ENCODE measurements around the gene PLXND1.
A peak's percentile ranks its signal among the peaks of the same experiment; 100 is the strongest.

Gene PLXND1

DNA sequence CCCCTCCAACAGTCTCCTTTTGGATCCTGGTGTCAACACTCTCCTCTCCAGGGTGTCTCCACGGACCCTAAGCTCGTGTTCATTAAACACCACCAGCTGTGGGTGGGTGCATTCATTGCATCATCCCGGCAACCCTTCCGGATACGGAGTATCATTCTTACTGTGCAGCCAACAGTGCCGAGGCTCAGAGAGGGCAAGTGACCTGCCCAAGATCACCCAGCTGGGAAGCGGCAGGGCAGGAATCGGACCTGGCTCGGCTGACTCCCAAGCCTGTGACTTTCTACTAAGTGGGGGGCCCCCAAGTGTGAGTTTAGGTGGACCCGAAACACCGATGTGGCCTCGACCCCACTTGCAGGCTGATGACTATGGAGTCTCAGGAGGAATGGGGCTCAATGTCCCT is 43.1 kb downstream of the PLXND1 start:
- no peak for DNase-seq (ENCODE audit: low spot score)

DNA sequence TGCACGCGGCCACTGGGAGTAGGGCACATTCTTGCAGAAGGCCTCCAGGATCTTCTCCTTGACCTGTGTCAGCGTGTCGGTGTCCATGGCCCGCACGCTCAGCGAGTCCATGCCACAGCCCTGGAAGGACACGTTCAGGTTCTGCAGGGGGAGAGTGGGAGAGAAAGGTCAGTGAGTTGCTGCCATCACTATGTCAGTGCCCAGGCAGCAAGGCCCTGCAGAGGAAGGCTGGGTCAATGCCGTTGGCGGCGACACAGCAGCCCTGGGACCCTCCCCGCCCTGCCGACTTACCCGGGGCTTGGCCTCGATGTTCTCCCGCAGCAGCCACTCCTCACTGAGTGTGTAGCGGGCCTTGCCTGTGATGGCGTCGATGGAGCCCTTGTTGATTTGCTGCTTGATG is 43.7 kb downstream of the PLXND1 start:
- DNase-seq (ENCODE audit: low spot score): no peak

DNA sequence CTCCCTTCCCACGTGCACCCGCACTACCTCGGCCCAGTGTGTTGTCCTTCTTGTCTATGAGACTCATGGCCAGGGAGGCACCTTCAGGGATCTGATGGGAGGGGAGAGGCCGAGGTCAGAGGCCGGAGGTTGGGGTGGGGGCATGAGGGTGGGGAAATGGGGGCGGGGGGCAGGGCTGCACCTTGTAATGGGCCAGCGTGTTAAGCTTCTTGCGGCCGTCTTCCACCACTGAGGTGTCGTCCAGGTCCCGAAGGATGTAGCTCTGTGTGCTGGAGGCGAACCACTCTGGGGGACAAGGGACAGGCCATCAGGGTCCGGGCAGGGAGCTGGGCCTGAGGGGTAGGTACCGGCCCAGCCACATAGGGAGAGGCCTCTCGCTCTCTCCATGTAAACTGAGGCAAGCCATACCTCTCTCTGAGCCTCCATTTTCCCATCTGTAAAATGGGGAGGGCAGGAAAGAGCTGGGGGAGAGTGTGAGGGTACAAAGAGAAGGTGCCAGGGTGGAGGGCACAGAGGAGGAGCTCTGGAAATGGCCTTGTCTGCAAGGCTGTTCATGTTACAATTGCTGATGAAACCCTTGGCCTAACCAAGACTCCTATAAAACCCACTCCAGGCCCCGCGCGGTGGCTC is 44.7 kb downstream of the PLXND1 start:
- no peak for DNase-seq (ENCODE audit: low spot score)

DNA sequence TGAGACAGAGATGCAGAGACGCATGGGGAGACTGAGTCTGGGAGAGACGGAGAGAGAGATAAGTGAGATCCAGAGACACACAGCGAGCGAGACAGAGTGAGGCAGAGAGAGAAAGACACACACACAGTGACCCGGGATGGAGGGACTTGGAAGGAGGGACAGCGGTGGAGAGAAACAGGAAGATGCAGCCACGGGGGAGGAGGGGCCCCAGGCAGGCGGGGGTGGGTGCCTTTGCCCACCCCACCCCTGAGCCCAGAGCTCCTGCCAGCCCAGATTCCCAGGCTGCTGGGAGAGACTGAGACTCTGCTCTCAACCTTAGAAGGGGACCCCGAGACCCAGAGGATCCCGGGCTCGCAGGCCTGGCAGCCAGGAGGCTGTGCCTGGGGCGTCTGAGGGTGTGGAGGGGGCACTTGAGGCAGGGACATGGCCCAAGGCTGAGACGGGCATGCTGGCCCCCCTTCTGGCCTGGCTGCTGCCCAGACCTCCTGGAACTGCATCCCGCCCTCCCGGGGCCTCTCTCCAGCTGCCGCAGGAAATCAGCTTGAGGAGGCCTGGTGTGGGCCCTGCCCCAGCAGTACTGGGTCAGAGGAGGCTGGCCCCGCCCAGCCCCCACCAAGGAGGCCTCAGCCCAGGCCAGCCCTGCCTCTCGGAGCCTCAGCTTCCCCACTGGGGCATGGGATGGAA is 45.4 kb downstream of the PLXND1 start:
- peak; percentile 96 for DNase-seq (ENCODE audit: low spot score)

DNA sequence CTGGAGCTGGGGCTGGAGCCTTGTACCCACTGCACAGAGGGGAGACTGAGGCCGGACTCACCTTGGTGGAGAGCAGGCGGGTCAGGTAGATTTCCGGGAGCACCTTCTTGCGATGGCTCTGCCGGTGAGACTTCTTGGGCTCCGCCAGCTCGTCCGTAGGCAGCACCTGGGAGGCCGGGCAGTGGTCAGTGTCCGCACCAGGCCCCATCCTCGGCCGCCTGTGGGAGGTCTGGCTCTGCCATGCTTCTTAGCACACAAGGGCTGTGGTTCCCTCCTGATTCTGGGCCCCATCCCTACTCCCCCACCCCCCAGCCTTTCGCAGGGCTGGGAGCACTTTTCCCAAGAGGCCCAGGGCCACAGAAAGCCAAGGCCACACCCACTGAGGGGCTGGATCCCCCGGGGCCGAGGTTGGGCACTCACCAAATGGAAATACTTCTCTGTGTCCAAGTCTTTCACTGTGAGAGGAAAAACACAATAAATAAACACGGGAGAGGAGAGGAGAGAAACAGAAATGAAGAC is 46.1 kb downstream of the PLXND1 start:
- DNase-seq (ENCODE audit: low spot score): peak; percentile 93

DNA sequence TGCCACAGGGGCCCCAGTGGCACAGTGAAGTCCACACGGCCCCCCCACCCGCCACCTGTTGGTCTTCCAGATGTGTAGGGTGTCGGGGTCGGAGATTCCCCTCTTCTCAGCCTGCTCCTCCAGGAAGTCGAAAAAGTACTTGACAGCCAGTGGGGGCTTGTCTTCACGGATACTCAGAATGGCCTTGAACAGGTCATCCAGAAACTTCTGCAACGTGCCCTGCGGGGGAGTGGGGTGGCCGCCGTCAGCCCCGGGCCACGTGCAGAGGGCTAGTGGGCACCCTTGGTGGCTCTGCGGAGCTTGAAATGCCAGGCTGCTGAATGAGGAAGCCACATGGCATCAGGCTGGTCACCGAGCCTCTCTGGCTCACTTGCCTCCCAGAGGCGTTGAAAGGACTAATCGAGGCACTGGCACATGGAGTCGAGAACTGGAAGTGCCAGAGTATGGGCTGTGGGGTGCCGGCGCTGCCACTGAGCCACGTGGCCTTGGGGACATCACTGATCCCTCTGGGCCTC is 46.9 kb downstream of the PLXND1 start:
- no peak for DNase-seq (ENCODE audit: low spot score)

DNA sequence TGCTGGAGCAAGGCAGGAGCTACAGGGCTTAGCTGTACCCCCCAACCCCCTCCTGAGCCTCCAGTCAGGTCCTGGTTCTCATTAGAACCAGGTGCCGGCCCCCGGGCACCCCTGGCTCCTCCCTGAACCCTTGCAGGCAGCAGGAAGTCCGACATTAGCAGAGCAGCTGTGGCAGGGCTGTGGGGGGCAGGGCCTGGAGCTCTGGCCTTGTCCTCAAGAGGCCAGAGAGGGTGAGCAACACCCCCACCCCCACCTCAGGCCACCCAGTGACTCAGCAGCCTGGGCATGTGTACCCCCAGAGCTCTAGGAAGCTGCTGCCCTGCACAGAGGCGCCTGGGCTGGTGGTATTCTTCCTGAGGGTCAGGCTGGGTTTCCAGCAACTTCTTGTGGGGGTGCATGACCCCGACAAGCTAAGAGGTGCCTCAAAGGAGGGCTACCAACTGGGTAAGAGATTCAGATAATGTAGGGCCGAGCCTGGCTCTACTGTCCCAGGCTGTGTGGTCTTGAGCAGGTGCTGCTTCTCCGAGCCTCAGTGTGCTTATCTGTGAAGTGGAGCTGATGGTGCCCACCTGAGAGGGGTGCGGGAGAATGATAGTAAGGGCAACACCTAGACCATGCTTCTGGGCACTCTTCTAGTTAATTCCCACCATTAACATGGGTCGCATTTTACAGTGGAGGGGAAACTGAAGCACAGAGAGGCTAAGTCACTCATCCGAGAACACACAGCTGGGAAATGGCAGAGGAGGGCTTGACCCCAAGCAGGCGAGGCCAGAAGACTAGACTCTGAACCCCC is 47.5 kb downstream of the PLXND1 start:
- peak; percentile 94 for DNase-seq (ENCODE audit: low spot score)

DNA sequence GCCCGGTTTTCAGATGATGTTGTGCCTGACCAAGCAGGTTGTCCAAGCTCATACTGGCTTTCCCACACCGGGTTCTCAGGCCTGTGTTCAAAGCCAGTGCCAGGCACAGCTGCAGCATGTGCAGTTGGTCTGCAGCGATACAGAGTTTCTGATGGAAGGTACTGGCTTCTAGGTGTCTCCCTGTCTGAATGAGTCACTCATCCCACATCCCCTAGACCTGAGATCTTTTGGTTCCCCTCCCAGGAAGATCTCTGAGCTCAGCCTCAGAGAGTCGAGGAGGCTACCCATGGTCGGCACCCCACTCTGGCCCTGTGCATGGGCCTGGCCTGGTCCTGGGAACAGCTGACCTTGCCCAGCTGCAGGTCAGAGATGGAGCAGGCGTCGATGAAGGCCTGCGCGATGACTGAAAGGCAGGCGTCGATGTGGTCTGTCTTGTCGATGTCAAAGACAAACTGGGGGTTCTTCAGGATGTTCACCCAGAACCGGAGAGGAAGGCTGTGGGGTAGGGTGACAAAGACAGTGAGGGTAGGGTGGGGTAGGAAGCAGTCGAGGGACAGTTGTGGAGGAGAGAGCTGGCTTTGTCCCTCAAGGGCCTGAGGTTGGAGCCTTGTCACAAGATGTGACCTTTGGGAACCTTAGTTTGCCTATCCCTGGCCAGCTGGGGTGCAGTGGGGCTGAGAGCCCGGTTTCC is 48.2 kb downstream of the PLXND1 start:
- no peak for DNase-seq (ENCODE audit: low spot score)

DNA sequence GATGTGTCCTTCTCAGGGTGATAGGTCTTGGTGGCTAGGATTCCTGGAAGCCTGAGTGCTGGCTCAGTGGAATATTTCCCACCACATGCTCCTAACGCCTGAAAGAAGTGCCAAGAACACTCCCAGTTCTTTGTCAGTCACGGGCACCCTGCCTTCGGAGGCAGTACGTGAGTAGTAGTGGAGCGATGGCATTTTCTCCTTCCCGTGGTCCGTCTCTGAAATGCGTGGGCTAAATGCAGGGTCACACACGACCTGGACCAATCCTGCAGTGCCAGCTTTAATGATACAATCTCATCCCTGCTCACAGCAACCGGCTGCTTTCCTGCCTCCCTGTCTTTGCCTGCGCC is 49.0 kb downstream of the PLXND1 start:
- no peak for DNase-seq (ENCODE audit: low spot score)

DNA sequence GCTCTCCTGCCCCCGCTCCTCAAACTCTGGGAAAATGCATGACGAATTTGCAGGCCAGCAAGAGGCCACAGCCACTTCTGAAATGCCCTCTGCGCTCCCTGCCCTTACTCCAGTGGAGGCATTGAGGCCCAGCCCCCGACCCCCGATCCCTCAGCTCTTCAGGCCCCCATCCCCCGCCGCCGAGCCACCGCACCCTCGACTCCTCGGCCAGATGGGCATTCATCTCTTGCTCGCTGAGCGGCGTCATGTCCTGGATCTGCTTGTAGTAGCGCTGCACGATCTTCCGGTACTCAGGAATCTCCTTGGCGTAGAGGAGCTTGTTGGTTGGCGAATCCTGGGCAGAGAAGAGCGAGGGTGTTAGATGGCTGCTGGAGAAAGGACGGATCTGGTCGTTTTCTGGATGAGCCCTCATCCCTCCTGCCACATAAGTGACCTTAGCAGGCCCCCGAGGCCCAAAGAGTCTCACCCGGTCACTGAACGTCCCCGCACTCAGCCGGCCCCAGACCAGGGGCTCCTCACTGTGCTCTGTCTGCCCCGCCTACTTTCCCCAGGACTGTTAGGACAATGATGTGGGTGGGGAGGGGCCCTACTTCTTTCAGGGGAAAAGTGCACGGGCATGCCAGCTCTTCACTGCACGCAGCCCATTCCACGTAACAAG is 49.5 kb downstream of the PLXND1 start:
- DNase-seq (ENCODE audit: low spot score): no peak

DNA sequence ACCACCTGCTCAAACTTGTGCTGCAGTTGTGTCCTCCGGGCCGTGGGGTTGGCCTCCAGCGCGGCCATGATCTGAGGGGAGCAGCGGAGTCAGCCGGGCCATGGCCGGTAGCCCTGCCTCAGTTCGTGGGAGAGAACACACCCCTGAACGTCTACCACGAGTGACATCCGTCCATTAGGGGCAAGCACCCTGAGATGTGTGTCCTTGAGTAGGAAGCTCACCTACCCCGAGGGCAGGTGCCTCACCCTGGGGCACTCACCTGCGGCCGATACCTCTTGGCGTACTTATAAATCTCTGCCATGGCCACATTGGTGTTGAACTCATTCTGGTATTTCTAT is 50.1 kb downstream of the PLXND1 start:
- no peak for DNase-seq (ENCODE audit: low spot score)

DNA sequence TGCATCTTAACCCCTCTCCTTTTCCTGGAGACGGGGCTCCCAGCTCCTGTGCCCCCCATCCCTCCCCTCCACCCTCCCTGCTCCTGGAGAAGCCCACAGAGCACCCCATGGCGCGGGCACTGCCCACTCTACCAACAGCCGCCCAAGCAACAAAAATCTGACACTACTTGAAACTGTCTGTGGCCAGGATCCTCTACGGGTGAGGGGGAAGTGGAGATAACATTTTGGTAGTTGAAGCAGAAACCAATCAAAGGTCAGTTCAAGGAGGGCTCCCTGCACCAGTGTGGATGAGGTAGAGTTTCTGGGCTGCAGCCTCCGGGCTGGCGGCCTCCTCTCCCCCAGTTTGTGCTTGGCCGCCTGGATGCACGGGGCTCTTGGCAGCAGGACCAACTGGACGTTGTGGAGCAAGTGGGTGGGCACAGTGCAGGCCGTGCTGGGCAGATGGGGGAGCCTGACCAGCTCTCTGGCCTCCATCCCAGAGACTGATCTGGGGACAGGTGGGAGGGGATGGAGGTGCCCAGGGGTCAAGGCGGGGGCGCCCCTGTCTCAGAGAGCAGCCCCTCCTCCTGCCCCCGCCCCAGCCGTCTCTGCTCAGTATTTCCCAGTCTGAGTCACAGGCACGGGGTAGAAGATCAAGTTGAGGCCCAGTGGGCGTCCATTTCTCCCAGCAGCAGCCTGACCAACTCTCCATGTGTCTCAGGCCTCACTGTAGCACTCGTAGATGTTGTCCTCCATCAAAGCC is 50.7 kb downstream of the PLXND1 start:
- DNase-seq (ENCODE audit: low spot score): no peak

DNA sequence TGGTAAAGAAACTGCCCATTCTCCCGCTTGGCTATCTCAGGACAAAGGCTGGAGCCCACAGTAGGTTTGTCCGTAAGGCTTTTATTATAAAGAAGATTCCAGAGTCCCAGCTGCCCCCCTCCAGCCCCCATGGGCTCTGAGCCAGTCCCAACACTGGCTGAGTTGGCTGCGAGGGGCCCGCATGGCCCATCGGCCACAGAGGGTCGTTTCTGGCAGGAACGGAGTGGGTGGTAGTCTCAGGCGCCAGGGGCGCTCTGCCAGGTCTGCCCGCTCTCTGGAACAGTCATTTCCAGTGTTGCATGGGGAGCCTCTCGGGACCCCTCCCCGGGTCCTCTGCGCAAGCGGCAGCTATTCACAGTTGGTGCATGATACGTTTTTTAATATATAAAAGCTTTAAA is 51.3 kb downstream of the PLXND1 start:
- DNase-seq (ENCODE audit: low spot score): no peak

DNA sequence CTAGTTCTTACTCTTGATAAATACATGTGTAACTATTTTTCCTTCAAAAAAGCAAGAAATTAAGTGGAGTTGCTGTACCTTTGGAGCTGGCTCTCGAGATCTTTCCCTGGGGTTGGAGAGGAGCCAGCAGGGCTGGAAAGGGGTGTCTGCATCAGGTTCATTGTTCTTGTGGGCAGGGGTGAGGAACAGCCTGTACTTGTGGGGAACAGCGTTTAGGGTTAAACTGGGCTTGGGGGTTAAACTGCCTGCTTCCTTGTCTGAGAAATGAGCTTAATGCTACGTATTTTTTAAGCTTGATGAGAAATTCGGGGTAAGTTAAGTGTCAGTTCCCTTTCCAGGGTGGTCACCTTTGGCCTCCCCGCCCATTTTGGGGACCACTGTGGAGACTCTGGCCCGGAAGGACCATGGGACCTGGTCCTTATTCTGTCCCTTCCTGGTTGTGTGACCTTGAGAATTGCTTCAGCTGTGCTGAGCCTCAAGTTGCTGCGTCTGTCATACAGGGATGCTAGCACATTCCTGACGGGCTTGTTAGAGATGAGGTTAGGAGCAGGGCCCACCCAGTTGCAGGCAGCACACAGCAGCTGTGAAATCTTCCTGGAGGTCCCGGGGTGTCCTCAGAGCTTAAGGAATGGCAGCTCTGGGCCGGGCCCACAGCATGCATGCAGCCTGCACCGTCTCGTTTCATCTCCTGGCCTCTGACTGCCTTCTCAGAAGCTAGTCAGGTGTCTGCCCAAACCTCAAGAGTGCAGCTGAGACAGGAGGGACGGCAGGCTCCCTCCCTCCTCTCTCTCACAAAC is 51.9 kb downstream of the PLXND1 start:
- no peak for DNase-seq (ENCODE audit: low spot score)

DNA sequence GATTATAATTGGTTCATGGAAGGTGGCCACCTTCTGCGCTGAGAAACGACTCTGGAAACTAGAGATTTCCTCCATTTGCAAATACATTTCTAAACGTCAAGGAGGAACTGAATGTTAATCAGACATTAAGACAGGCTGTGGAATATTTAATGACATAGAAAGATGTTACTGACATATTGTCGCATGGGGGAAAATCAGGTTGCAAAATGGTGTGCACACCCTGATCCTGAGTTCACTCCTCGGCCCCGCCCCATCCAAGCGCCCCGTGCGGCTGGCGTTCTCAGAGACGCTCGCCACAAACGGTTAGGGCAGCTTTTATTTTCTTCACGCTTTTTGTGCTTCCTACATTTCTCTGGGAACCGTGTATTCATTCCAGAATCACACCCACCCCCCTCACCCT is 52.8 kb downstream of the PLXND1 start:
- DNase-seq (ENCODE audit: low spot score): no peak

DNA sequence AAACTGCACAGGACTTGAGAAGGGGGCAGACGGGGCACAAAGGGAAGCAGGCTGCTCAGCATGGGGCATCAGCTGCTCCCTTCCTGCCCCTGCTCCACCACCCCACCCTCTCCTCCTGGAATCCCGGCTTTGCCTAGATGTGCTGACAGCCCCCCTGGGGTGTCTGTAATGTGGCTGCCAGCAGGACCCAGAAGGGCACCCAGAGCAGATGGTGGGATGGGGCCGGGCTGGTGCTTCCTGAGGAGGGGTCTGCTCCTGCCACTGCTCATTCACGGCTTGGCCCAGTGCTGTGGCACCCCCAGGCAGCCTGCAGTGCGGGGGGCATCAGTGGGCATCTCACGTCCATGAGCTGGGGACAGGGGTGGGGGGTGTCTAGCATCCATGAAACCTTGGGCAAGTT is 53.3 kb downstream of the PLXND1 start:
- DNase-seq (ENCODE audit: low spot score): no peak

DNA sequence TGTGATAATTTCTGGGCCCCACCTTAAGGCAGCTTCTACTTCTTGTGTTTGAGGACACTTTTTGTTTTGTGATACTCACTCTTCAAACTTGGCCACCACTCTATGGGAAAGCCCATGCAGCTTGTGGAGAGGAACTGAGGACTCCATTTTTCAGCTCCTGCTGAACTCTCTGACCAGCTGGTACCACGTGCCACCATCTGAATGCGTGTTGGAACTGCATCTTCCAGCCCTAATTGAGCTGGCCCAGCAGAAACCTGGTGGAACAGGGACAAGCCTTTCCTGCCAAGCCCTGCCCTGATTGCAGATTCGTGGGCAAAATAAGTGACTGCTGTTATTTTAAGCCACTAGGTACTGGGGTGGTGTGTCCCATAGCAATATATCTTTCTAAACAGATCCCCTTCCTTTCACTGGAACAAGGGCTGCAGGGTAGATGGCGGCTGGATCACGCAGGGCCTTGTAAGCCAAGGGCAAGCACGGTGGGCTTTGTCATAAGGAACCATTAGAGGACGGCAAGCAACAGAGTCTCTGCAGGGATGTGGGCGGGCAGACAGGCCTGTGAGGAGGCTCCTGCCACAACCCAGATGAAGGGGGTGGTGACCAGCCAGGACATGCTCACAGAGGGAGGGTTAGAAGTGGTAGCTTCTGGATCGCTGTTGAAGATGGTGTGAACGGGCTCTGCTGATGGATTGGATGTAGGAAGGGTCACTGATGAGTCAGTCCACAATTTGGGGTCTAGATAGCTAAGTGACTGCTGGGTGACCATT is 54.0 kb downstream of the PLXND1 start:
- no peak for DNase-seq (ENCODE audit: low spot score)

DNA sequence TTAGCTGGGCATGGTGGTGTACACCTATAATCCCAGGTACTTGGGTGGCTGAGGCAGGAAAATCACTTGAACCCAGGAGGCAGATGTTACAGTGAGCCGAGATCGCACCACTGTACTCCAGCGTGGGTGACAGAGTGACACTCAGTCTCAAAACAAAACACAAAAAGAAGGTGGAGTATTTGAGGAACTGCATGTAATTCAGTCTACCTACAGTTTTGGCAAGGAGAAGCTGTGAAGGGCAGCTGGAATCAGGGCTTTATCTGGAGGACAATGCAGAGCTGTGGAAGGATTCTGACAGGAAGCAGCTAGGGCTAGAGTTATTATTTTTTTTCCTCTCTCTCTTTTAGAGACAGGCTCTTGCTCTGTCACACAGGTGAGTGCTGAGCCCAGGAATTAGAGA is 56.7 kb downstream of the PLXND1 start:
- no peak for DNase-seq (ENCODE audit: low spot score)

DNA sequence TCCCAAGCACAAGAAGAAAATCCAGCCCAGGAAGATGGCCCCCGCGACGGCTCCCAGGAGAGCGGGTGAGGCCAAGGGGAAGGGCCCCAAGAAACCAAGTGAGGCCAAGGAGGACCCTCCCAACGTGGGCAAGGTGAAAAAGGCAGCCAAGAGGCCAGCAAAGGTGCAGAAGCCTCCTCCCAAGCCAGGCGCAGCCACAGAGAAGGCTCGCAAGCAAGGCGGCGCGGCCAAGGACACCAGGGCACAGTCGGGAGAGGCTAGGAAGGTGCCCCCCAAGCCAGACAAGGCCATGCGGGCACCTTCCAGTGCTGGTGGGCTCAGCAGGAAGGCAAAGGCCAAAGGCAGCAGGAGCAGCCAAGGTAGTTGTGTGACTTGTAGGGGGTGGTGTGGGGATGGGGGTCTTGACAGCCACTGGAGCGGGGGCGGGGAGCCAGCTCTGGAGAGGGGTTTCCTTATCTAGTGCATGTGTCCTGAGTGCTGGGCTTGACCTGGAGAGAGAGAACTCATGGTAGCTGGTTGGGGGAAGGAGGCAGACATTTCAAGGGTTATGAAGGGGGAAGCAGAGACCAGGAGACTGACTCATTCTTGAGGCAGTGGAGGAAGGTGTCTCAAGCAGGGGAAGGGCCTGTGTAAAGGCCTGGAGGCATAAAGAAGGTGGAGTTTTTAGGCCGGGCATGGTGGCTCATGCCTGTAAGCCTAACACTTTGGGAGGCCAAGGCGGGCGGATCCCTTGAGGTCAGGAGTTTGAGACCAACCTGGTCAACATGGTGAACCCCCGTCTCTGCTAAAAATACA is 57.3 kb downstream of the PLXND1 start:
- peak; percentile 76 for DNase-seq (ENCODE audit: low spot score)
